Fibroblast of skin of scalp (primary cell): ENCODE data around the gene LRRN2. TPM values are rescaled to one million over a fixed set of nuclear protein-coding genes. Genes with fewer than 3 reads are reported as not detected.
A peak's percentile ranks its signal among the peaks of the same experiment; 100 is the strongest.
"Not testable (repeated sequence)": the region's sequence is repeated elsewhere in the genome, so short reads cannot be mapped to it uniquely, and the experiment has no call there.

Experiments
- DNase-seq: peaks from one replicate; pipeline ENCODE4 v3.0.0-alpha.2; 2013
- polyA plus RNA-seq, 2 experiments: library from polyadenylated mRNA; unstranded; fragments of 120-200 nt; gene quantifications; one replicate each; pipeline ENCODE4 v1.2.1, GENCODE V29; 2013; ENCODE audit not compliant: insufficient read length in 2 of 2

The LRRN2 gene
- 0.34 TPM for polyA plus RNA-seq (2013, experiment 1 of 2; ENCODE audit: insufficient read length)
- 0.49 TPM for polyA plus RNA-seq (2013, experiment 2 of 2; ENCODE audit: insufficient read length)

- DNase-seq = no peak
Observed at GRCh38 chr1:204685236-204686006, at the start of gene LRRN2. Gene LRRN2 (minus strand): TSS chr1:204685738. CDS start chr1:204619992, 65,746 bp downstream.

DNA sequence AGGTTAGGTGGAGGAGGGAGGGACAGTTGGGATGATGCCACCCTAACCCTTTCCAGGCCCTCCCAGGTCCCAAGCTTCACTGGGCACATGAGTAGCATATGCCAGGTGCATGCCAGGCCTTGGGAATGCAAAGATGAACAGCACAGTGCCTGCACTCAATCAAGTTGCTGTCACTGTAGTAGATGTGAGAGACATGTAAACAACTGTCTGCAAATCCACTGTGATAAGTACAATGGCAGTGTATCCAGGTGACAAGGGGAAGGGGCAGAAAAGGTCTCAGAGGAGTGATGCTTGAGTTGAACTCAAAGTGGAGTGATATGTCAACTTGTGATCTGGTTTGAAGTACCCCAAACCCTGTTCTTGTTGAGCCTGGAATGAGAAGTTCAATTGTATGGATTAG is 49.5 kb upstream of the LRRN2 start:
- DNase-seq = no peak

- no peak for DNase-seq
Observed at GRCh38 chr1:204733869-204734596, 48.5 kb upstream of the LRRN2 start.

- no peak for DNase-seq
Observed at GRCh38 chr1:204733289-204733688, 47.8 kb upstream of the LRRN2 start.

GRCh38 chr1:204731985-204732575 is 46.5 kb upstream of the LRRN2 start:
- no peak for DNase-seq

DNA sequence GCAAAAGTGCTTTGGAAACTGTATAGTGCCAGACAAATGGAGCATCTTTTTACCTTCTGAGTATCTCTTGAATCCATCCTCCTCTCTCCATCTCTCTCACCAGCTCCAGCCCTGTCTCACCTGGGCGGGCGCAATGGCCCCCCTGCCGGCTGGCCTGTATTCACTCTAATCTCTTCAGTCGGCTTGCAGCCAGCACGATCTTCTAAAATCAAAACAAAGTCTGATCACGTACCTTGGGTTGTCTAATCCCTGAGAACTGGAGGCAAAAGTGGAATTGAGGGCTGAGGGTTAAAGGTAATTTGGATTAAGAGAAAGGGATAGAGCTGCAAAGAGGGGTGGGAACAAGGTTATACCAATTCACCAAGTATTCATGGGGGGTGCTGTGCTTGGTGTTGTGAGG is 46.0 kb upstream of the LRRN2 start:
- no peak for DNase-seq

- DNase-seq = no peak
Observed at GRCh38 chr1:204730826-204731459, 45.4 kb upstream of the LRRN2 start.

GRCh38 chr1:204729516-204729915 is 44.0 kb upstream of the LRRN2 start:
- DNase-seq = no peak

DNA sequence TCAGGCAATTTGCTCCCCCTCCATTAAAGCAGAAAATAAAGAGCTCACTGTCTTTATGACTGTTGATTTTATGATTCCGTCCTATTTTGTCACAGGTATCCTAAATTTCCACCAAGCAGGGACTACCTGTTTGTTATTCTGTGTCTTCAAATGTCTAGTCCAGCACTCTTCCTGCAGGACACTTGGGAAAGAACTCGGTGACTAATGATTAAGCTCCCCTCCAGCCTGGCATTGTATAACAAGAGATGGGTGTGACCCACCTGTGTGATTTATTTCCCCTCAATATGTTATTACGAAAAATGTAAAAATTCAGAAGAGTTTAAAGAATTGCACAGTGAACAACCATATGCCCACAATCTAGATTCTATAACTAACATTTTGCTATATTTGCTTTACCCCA is 42.9 kb upstream of the LRRN2 start:
- DNase-seq = no peak

GRCh38 chr1:204728045-204728444 is 42.5 kb upstream of the LRRN2 start:
- no peak for DNase-seq

DNA sequence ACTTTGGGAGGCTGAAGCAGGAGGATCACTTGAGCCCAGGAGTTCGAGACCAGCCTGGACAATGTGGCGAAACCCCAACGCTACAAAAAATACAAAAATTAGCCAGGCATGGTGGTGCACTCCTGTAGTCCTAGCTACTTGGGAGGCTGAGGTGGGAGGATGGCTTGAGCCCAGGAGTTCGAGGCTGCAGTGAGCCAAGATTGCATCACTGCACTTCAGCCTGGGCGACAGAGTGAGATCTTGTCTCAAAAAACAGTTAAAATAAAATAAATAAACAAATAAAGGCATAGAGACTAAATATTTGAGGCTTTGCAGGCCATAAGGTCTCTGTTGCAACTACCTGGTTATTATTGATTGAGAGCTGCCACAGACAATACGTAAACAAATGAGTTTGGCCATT is 41.9 kb upstream of the LRRN2 start:
- not testable (repeated sequence) for DNase-seq

GRCh38 chr1:204726478-204726877 is 40.9 kb upstream of the LRRN2 start:
- peak; percentile 15 for DNase-seq

DNA sequence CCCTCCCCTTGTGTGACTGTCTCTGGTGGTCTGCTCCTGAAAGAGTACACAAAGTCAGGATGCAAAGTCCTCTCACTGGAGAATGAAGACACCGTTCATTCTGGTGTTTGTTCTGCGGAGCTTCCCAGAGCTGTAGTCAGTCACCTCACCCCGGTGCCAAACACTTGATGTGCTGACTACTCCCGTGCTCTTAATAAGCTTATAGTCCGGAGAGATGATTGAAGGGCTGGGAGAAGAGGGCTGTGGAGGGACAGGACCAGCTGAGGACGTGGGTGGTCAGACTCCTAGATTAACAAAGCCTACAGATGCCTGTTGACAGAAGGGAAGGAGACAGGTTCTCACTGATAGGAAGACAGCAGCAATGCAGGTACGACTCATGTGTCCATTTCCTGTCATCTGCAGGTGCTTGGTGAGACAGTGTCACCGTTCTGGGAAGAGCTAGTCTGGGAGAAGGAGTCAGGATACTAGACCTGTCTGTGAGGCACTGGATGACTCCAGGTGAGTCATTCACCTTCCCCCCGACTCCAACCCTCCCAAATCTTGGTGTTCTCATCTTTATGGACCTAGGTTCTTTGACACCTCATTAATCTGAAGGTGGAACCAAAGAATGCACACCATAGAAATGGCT is 40.4 kb upstream of the LRRN2 start:
- no peak for DNase-seq

- DNase-seq = no peak
Observed at GRCh38 chr1:204723131-204723787, 37.7 kb upstream of the LRRN2 start.

- DNase-seq = no peak
Observed at GRCh38 chr1:204721373-204722055, 36.0 kb upstream of the LRRN2 start.

DNA sequence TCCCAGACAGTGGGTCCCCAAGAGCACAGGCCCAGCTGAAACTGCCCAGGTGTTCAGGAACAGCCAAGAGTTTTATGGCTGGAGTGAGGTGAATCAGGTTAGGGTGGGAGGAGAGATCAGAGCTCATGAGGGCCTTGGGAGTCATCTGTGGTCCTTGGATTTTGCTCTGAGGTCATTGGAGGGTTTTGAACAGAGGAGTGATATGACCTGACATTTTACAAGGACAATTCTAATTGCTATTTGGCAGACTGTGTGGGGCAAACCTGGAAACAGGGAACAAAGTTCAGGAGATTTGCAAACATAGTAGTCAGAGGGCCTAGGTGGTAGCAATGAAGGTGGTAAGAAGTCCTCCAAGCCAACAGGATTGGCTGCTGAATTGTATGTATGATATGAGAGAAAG is 31.1 kb upstream of the LRRN2 start:
- no peak for DNase-seq

DNA sequence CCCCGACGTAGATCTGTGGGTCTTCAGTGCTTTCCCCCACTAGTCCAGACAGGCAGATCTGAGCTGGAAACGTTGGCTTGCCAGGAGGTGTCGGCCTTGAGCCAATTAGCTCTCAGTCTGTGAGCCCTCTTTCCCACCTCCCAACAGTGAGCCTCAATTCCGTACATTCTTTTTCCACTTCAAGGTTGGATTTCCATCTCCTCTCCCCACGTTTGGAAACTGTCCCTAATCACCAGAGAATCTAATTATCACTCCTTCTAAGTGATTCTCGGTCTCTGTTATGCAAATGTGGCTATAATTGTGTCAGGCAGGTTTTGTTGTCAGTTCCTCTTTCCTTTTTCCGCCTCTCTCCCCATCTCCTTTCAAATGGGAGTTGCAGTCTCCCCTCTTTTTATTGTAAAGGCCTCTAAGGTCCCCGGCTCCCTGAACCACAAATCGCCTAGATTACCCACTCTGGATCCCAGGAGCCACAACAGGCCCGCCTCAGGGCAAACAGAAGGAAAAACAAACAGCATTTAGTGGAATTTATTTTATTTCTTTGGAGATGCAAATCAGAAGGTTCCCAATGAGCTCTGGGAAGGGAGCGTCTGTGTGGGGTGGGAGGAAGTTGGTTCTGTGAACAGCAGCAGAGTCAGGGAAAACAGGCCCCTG is 29.4 kb upstream of the LRRN2 start:
- no peak for DNase-seq

GRCh38 chr1:204714194-204714860 is 28.8 kb upstream of the LRRN2 start:
- DNase-seq = no peak

GRCh38 chr1:204713541-204713940 is 28.0 kb upstream of the LRRN2 start:
- DNase-seq = no peak
